H4 (cell line): ENCODE data around the gene SENP2. TPM values are rescaled to one million over a fixed set of nuclear protein-coding genes. Genes with fewer than 3 reads are reported as not detected.

Experiments
- DNase-seq: peaks from one replicate; pipeline ENCODE4 v3.0.0-alpha.2; 2015; ENCODE audit warnings: low spot score
- total RNA-seq: library from RNA; depleted of rRNA; stranded (reverse); fragments of >200 nt; shearing (Covaris generic); gene quantifications from 2 replicates; pipeline ENCODE4 v1.2.3, GENCODE V29; 2014; rRNA removed

Gene SENP2
- total RNA-seq, 1 experiment from 2014 or later: 26.2 TPM

DNA sequence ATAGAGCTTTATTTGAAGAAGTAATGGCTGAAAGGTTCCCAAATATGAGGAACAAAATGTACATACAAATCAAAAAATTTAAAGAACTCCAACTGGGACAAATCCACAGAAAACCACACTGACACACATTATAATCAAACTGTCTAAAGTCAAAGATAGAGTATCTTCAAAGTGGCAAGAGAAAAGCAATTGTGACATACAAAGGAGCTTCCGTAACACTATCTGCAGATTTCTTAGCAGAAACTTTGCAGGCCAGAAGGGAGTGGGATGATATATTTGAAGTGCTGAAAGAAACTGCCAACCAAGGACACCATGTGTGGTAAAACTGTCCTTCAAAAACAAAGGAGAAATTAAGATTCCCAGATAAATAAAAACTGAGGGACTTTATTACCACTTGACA, 91.9 kb downstream of the SENP2 start:
- no peak for DNase-seq

DNA sequence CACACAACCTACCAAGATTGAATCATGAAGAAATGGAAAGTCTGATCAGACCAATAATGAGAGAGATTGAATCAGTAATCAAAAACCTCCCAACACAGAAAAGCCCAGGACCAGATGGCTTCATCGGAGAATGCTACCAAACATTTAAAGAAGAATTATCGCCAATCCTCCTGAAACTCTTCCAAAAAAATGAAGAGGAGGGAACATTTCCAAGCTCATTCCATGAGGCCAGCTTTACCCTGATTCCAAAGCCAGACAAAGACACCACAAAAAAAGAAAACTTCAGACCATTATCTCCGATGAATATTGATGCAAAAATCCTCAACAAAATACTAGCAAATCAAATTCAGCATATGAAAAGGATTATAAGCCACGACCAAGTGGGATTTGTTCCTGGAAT, 94.1 kb downstream of the SENP2 start:
- no peak for DNase-seq

Other genes starting within 250 kb of the SENP2 start
- 34.3 and 47.7 TPM in 2 replicates for gene MAP3K13, start 223.2 kb upstream of the SENP2 start, total RNA-seq
- 11.5 and 14.1 TPM in 2 replicates for gene TMEM41A, start 87.3 kb upstream of the SENP2 start, total RNA-seq
- gene LIPH, start 33.7 kb upstream of the SENP2 start, total RNA-seq: 1.0 and 1.5 TPM in 2 replicates
- gene IGF2BP2, start 238.7 kb downstream of the SENP2 start, total RNA-seq: 17.7 and 23.7 TPM in 2 replicates